Activated naive CD4-positive, alpha-beta T cell treated with anti-CD3 and anti-CD28 coated beads, Interleukin-2, amount 50 U/mL, for 24 hours (primary cell): ENCODE data around the gene CYB5R3.
A peak's percentile ranks its signal among the peaks of the same experiment; 100 is the strongest.

Experiments
- H3K27ac Mint-ChIP-seq: one replicate; pipeline ENCODE4 v1.8.0; 2021; ENCODE audit warnings: mild to moderate bottlenecking, mixed read lengths
- H3K27me3 Mint-ChIP-seq: one replicate; pipeline ENCODE4 v1.8.0; 2021; ENCODE audit warnings: mixed read lengths
- H3K36me3 Mint-ChIP-seq: one replicate; pipeline ENCODE4 v1.8.0; 2021; ENCODE audit warnings: mixed read lengths
- H3K4me1 Mint-ChIP-seq: one replicate; pipeline ENCODE4 v1.8.0; 2021; ENCODE audit warnings: mixed read lengths
- H3K4me3 Mint-ChIP-seq: one replicate; pipeline ENCODE4 v1.8.0; 2021; ENCODE audit warnings: mild to moderate bottlenecking, mixed read lengths
- H3K9me3 Mint-ChIP-seq: one replicate; pipeline ENCODE4 v1.8.0; 2021; ENCODE audit warnings: mixed read lengths

Gene CYB5R3

DNA sequence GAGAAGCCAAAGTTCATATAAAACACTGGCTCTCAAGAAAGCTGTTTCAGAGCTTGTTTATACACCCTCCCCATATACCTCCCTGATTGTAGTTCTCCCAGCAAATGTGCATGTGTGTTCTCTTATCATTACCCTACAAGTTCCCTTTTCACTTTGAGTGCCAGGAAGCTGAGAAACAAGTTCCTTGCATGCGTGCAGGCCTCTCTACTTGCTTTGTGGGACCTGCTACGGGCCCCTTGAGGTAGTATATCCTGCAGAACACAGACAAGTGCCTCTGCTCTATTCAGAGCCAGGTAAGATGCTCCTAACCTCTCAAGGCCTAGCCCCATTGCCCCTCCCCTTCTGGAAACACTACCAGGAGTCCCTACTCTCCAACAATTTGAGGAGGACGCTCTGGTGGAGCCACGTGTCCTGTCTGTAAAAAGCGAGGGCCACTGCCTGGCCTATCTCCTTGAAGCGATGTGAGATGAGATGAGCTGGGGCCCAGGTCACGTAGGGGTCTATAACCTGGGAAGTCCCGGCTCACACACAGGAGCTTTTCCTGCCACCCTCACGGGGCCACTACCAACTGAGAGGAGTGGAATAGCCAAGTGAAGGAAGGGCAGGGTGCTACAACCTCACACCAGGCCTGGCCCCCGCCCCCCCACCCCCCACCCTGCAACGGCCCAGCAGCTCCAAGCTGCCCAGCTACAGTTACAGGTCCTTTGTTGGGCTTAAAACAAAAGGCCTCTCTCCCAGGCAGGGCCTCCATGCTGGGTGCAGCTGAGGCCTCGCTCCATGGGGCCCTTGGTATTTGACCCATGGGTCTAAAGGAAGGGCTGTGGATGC, 6.2 kb downstream of the CYB5R3 start:
- Mint-ChIP-seq H3K27me3 (no peaks in the 10 kb centered on the region), H3K36me3 (no peaks in the 10 kb centered on the region), H3K4me3 (no peak overlapping the region), H3K9me3 (no peaks in the 10 kb centered on the region), H3K4me1 (peaks cover 31% of the 10 kb centered on the region), H3K27ac (no peak overlapping the region)

DNA sequence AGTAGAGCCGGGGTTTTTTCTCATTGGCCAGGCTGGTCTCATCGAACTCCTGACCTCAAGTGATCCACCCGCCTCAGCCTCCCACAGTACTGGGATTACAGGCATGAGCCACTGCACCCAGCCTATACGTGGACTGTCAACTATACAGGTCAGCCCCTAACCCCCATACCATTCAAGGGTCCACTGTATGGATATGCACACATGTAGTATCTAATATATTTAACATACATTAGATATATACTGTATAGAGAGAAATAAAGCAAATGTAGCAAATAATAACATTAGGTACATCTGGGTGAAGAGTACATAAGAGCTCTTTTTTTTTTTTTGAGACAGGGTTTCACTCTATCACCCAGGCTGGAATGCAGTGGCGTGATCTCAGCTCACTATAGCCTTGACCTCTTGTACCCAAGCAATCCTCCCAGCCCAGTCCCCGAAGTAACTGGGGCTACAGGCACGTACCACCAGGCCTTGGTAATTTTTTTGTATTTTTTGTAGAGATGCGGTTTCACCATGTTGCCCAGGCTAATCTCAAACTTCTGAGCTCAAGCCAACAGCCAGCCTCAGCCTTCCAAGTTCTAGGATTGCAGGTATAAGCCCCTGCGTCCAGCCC, 7.3 kb downstream of the CYB5R3 start:
- H3K36me3 Mint-ChIP-seq = no peaks in the 10 kb centered on the region
- H3K9me3 Mint-ChIP-seq = no peaks in the 10 kb centered on the region
- peaks cover 21% of the 10 kb centered on the region for H3K4me1 Mint-ChIP-seq
- no peak overlapping the region for H3K4me3 Mint-ChIP-seq
- no peaks in the 10 kb centered on the region for H3K27me3 Mint-ChIP-seq
- no peak overlapping the region for H3K27ac Mint-ChIP-seq

DNA sequence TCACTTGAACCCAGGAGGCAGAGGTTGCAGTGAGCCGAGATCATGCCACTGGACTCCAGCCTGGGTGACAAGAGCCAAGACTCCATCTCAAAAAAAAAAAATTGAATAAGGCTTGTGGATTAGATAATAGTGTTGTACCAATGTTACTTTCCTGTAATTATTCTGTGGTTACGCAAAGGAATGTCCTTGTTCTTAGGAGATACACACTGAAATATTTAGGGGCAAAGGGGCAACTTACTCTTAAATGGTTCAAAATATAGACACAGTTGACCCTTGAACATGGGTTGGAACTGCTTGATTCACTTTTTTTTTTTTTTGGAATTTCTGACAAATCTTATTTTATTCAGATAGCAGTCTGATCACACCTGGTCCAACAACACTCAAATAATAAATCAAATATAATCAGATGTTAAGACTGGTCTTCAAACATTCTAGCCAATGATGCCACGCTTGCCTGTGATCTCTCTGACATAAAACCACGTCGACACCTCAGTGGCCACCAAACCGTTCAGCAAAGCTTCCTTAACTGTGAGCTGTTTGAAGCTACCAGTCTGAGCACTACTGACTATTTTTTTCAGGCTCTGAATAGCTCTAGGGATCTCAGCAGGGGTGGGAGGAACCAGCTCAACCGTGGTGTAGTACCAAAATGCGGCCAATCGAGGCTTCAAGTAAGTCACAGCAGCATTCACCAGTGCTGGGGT, 9.5 kb downstream of the CYB5R3 start:
- H3K27me3 Mint-ChIP-seq = no peaks in the 10 kb centered on the region
- no peak overlapping the region for H3K27ac Mint-ChIP-seq
- H3K4me3 Mint-ChIP-seq = no peak overlapping the region
- H3K4me1 Mint-ChIP-seq = peaks cover 8% of the 10 kb centered on the region
- no peaks in the 10 kb centered on the region for H3K9me3 Mint-ChIP-seq
- H3K36me3 Mint-ChIP-seq = no peaks in the 10 kb centered on the region

DNA sequence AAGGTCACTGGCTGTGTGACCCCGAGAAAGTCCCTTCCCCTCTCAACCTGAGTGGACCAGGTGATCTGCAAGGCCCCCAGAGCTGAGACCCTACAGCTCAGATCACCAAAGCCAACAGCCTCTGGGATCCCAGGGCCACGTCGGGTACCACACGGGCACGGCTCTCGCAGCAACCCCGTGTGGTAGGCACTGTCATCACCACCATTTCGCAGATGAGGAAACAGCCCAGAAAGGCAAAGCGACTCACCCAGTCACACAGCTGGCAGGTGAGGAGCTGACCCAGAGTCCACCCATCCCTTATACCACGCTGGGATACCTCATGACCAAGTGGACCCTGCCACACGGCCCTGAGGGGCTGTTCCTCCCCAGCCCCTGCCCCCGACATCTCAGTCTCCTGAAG, 11.6 kb downstream of the CYB5R3 start:
- Mint-ChIP-seq H3K27me3 (no peaks in the 10 kb centered on the region), H3K4me3 (no peak overlapping the region), H3K27ac (no peak overlapping the region), H3K36me3 (no peaks in the 10 kb centered on the region), H3K9me3 (no peaks in the 10 kb centered on the region), H3K4me1 (no peaks in the 10 kb centered on the region)

DNA sequence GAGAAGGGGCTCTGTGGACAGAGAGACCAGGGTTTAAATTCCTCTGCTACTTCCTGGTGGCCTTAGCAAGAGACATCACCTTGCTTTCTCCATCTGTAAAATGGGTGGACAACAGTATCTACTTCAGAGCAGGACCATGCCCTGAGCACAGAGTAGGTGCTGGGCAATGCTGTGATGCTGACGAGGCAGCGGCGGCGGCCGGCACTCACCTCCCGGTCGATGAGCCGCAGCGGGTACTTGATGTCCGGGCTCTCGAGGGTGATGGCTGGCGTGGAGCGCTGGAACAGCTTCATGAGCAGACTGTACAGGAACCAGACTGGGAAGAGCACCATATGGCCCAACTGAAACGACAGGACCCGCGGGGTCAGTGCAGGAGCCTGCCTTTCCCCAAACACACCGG, 12.7 kb downstream of the CYB5R3 start:
- Mint-ChIP-seq H3K36me3 (no peaks in the 10 kb centered on the region), H3K27ac (no peak overlapping the region), H3K9me3 (no peaks in the 10 kb centered on the region), H3K27me3 (no peaks in the 10 kb centered on the region), H3K4me3 (no peak overlapping the region), H3K4me1 (no peaks in the 10 kb centered on the region)

DNA sequence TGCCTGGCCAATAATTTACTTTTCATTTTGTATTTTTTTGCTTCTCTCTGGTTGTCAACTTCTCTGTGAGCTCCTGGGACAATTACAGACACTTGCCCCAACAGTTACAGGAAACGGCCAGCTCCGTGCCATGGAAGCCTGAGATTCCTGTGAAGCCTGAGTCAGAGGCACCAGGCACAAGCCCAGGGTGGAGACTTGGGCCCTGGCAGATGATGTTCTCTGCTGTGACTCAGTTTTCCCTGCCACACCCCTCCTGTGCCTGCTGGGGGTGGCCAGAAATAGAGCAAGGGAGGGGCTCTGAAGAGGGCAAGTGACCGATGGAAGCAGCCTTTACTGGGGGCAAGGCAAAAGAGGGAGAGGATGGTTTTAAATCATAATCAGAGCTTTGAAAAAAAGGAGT, 13.7 kb downstream of the CYB5R3 start:
- Mint-ChIP-seq H3K27ac (no peak overlapping the region), H3K9me3 (no peaks in the 10 kb centered on the region), H3K4me3 (no peak overlapping the region), H3K27me3 (no peaks in the 10 kb centered on the region), H3K4me1 (no peaks in the 10 kb centered on the region), H3K36me3 (no peaks in the 10 kb centered on the region)

DNA sequence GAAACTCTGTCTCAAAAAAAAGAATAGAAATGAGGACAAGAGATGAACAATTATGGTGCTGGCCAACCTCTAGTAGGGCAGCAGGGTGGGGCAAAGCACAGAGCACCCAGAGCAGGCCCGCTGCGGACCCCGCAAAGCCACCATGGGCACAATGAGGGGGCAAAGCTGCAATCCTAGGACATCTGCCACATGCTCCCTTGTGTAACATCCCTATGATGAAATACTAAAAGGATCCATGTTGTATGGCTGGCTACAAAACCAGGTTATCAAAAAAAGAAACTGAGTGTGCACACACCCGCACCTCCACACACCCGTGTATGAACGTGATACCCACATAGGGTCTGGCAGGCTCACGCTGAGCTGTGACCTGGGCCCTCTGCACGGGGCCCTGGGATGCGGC, 16.2 kb downstream of the CYB5R3 start:
- no peaks in the 10 kb centered on the region for H3K4me1 Mint-ChIP-seq
- no peak overlapping the region for H3K4me3 Mint-ChIP-seq
- no peaks in the 10 kb centered on the region for H3K27me3 Mint-ChIP-seq
- H3K36me3 Mint-ChIP-seq = peaks cover 2% of the 10 kb centered on the region
- H3K9me3 Mint-ChIP-seq = no peaks in the 10 kb centered on the region
- H3K27ac Mint-ChIP-seq = no peak overlapping the region

DNA sequence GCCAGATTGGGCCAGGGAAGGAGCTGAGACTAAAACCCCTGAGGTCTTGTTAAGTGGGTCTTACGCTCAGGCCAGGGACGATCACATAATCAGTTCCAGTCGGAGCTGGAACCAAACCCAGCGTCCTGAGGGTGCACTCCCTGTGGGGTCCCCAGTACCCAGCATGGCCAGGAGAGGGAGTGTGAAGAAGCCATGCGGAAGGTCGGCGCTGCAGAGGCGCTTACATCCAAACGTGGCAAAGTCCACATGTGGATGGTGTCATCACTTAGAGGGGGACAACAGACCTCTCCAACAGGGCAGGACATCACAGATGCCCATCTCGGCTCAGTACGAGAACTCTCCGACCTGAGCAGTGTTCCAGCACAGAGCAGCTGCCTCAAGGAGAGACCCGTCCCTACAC, 17.1 kb downstream of the CYB5R3 start:
- H3K36me3 Mint-ChIP-seq = peaks cover 2% of the 10 kb centered on the region
- H3K4me3 Mint-ChIP-seq = no peak overlapping the region
- H3K9me3 Mint-ChIP-seq = no peaks in the 10 kb centered on the region
- H3K27ac Mint-ChIP-seq = no peak overlapping the region
- no peaks in the 10 kb centered on the region for H3K27me3 Mint-ChIP-seq
- H3K4me1 Mint-ChIP-seq = no peaks in the 10 kb centered on the region

DNA sequence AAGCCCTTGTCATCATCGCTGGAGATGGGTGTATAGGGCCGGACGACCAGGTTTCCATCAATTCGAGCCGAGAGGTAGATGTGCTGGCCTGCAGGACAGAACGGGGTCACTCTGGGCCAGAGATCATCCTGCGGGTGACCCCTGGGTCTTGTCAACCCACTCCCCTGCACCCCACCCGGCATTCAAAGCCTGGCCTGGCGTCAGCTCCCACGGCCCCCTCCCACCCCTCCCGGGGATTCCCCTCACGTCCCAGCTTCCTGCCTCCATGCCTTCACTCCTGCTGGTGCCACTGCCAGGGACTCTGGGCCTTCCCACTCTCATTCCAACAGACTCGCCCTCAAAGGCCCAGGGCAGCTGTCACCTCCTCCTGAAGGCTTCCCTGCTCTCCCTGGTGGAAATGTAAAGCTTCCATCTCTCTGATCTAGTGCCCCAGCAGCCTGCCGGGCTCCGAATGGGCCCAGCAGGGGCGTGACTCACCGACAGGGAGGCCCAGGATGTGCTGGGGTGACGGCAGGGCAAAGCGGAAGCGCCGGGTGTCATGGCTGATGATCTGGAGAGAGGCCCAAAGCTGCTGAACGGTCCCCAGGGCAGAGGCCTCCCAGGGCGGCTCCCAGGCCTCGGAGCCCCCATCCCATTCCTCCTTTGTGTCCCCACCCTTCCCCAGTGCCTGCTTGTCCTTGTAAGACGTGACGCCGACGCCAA, 18.1 kb downstream of the CYB5R3 start:
- Mint-ChIP-seq H3K9me3 (no peaks in the 10 kb centered on the region), H3K27ac (no peak overlapping the region), H3K4me1 (no peaks in the 10 kb centered on the region), H3K4me3 (no peak overlapping the region), H3K27me3 (no peaks in the 10 kb centered on the region), H3K36me3 (peaks cover 2% of the 10 kb centered on the region)

DNA sequence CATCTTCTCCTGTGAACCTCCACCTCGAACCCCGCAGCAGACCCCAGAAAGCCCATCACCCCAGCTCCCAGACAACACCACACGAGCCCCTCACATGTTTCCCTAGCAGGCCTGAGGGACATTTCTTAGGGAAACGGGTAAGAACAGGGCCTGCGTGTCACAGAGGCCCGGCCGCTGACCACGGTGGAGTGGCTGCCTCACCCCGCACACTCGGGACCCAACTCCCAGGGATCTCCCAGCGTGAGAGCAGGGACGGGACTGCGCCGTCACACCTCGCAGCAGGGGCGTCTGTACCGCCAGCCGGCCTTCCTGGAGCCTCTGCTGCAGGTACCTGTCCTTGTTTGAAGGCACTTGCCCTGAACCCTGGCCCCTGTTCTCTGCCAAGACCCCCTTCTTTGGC, 19.0 kb downstream of the CYB5R3 start:
- Mint-ChIP-seq H3K36me3 (peaks cover 2% of the 10 kb centered on the region), H3K4me3 (no peak overlapping the region), H3K27me3 (no peaks in the 10 kb centered on the region), H3K27ac (no peak overlapping the region), H3K9me3 (no peaks in the 10 kb centered on the region), H3K4me1 (no peaks in the 10 kb centered on the region)

DNA sequence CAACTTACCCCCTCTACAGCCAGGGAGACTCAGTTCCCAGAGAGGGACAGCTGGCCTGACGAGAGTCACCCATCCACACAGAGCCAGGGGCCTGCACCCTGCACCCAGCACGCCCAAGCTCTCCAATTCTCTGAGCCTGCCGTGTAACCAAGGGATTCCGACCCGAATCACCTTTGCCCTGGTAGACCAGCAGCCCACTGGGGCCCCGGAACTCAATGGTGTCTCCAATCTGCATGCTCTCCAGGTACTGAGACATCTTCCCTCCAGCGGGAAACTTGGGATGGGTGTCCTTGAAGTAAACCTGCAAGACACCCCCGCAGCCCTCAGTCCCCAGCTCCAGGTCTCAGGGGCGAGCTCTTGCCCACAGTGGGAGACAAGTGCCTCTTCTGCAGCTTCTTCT, 21.2 kb downstream of the CYB5R3 start:
- no peaks in the 10 kb centered on the region for H3K9me3 Mint-ChIP-seq
- H3K36me3 Mint-ChIP-seq = peaks cover 2% of the 10 kb centered on the region
- no peaks in the 10 kb centered on the region for H3K27me3 Mint-ChIP-seq
- H3K4me1 Mint-ChIP-seq = no peaks in the 10 kb centered on the region
- no peak overlapping the region for H3K27ac Mint-ChIP-seq
- no peak overlapping the region for H3K4me3 Mint-ChIP-seq

DNA sequence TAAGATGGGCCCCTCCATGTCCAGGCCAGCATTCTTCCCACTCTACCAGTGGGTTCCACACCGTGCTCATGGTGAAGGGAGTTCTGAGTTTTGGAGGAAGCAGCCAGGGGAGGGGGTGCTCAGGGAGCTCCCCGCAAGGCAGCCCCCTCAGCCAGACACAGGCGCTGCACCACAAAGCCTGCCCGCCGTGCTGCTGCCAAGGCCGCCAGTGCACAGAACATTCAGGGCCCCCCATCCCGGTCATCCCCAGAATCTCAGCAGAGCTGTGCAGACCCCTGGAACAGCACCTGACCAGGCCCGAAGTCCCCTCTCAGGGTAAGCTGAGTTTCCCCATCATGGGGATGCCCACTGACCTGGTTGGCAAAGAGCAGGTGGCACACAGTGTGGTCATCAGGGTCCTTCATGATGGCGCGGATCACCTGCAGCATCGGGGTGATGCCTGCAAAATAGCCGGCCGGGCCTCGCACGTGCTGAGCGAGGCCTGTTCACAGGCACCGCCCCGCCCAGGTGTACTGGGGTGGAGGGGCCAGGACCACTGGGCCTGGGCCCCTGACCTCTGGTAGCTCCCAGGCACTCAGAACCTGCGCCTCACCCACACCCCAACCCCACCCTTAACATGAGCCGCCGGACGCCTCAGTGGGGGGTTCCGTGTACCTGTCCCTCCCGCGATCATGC, 22.1 kb downstream of the CYB5R3 start:
- H3K4me1 Mint-ChIP-seq = no peaks in the 10 kb centered on the region
- no peak overlapping the region for H3K27ac Mint-ChIP-seq
- H3K36me3 Mint-ChIP-seq = peaks cover 2% of the 10 kb centered on the region
- H3K4me3 Mint-ChIP-seq = no peak overlapping the region
- H3K27me3 Mint-ChIP-seq = no peaks in the 10 kb centered on the region
- H3K9me3 Mint-ChIP-seq = no peaks in the 10 kb centered on the region

DNA sequence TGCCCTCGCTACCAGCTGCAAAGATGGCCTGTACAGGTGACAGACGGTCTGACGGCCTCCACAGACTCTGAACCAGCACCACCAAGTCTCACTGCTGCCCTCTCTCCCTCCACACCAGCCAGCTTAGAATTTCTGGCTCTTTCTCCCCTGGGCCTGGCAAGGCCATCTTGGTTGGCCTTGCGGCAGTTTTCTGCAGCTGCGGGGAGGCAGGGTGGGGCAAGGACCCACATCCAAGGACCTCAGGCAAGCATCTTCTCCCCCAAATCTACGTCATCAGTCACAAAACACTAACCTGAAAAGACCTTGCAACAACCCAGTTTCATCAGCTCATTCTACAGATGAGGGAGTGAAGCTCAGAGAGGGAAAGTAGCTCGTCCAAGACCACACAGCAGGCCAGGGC, 22.8 kb downstream of the CYB5R3 start:
- H3K36me3 Mint-ChIP-seq = peaks cover 2% of the 10 kb centered on the region
- H3K9me3 Mint-ChIP-seq = no peaks in the 10 kb centered on the region
- H3K4me3 Mint-ChIP-seq = no peak overlapping the region
- H3K4me1 Mint-ChIP-seq = peaks cover 3% of the 10 kb centered on the region
- peak overlapping the region; percentile 4 for H3K27ac Mint-ChIP-seq
- H3K27me3 Mint-ChIP-seq = no peaks in the 10 kb centered on the region

DNA sequence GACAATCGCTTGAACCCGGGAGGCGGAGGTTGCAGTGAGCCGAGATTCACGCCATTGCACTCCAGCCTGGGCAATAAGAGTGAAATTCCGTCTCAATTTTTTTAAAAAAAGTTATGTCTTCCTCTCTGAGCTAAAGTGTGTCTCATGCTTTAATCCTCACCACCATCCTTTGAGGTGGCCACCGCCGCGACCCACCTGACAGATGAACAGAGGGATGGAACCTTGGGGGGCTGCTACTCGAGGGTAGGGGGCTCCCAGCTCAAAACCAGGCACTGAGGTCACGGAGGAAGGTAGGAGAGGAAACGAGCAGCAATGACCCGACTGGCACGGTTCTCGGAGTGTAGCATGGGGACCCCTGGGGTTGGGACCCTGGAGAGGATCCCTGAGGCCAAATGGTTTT, 23.8 kb downstream of the CYB5R3 start:
- Mint-ChIP-seq H3K36me3 (peaks cover 2% of the 10 kb centered on the region), H3K4me1 (peaks cover 5% of the 10 kb centered on the region), H3K27ac (no peak overlapping the region), H3K9me3 (no peaks in the 10 kb centered on the region), H3K4me3 (no peak overlapping the region), H3K27me3 (no peaks in the 10 kb centered on the region)

DNA sequence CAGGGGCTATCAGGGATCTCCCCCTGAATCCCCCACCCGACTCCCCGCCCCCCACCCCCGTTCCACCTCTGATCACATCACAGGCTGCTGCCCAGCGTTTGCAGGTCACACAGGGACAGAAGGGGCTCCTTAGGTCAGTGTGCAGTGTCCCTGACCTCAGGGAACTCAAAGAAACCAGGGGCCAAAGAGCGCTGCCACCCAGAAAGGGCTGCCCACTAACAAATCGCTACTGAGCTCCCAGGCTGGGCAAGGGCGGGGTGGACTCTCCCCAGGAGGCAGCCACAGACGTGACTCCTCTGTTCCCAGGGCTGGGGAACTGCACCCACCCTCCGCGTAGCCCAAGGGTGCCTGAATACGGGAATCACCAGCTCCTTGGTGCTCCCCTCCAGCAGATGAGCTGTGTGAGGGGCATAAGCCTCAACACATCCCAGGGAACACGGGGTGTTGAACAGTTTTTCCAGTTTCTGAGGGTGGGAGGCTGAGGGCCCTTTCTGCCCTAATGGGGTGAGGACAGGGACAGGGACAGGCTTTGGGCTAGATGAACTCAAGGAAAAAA, 24.6 kb downstream of the CYB5R3 start:
- Mint-ChIP-seq H3K27ac (no peak overlapping the region), H3K36me3 (peaks cover 2% of the 10 kb centered on the region), H3K4me1 (peaks cover 5% of the 10 kb centered on the region), H3K9me3 (no peaks in the 10 kb centered on the region), H3K27me3 (no peaks in the 10 kb centered on the region), H3K4me3 (no peak overlapping the region)
